ENCODE results near the gene RNF44. TPM values are rescaled to one million over a fixed set of nuclear protein-coding genes. Genes with fewer than 3 reads are reported as not detected.

The RNF44 gene
- total RNA-seq, 1 donor from 2014 or later, result 103 TPM

DNA sequence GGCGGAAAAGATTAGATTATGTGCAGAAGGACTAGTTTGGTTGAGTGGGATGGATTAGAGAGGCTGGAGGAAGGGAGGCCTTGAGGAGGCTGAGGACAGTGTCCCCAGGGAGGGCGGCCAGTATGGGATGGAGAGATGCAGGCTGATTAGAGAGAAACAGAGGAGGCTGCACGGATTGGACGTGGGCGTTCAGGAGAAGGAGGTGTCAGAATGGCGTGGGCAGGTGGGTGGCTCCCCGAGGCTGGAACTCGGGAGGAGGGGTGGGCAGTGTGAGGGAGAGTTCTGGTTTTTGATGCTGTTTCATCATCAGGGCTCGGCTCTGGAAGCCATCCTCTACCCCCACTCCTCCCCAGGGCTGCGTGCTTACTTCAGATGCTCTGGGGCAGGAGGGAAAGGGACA lies 25.0 kb upstream of the RNF44 start:
- H3K4me3 Mint-ChIP-seq (ENCODE audit: unreplicated experiment), result no peak overlapping the region
- H3K9me3 Mint-ChIP-seq (ENCODE audit: unreplicated experiment), result no peaks in the 10 kb centered on the region
- H3K36me3 Mint-ChIP-seq (ENCODE audit: low read depth, unreplicated experiment), result no peaks in the 10 kb centered on the region
- TF ChIP-seq, protein P1, sequence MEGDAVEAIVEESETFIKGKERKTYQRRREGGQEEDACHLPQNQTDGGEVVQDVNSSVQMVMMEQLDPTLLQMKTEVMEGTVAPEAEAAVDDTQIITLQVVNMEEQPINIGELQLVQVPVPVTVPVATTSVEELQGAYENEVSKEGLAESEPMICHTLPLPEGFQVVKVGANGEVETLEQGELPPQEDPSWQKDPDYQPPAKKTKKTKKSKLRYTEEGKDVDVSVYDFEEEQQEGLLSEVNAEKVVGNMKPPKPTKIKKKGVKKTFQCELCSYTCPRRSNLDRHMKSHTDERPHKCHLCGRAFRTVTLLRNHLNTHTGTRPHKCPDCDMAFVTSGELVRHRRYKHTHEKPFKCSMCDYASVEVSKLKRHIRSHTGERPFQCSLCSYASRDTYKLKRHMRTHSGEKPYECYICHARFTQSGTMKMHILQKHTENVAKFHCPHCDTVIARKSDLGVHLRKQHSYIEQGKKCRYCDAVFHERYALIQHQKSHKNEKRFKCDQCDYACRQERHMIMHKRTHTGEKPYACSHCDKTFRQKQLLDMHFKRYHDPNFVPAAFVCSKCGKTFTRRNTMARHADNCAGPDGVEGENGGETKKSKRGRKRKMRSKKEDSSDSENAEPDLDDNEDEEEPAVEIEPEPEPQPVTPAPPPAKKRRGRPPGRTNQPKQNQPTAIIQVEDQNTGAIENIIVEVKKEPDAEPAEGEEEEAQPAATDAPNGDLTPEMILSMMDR (IDR thresholded peaks at IDR 0.05; ENCODE audit: unreplicated experiment), result no peak
- H3K27ac Mint-ChIP-seq (ENCODE audit: unreplicated experiment), result no peak overlapping the region
- no peak for DNase-seq (ENCODE audit: low spot score)
- H3K4me1 Mint-ChIP-seq (ENCODE audit: unreplicated experiment), result no peaks in the 10 kb centered on the region
- H3K27me3 Mint-ChIP-seq (ENCODE audit: unreplicated experiment), result peaks cover 5% of the 10 kb centered on the region

DNA sequence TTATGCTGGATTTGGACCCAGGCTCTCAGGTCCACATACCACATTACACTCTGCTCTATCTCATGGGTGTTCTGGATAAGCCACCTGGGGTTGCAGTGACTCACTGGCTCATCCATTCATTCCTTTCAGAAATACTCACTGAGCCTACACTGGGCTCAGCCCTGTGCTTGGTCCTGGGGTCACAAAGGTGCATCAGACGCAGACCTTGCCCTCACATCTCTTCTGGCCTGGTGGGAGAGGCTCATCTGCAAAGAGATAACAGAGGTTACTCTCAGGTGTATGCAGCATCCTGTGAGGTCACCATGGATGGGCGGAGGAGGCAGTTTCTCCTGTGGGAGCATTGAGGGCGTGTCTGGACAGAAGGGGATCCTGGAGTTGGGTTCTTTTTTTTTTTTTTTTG lies 24.1 kb upstream of the RNF44 start:
- TF ChIP-seq, protein P1 (IDR thresholded peaks at IDR 0.05; ENCODE audit: unreplicated experiment), result no peak
- no peak overlapping the region for H3K4me3 Mint-ChIP-seq (ENCODE audit: unreplicated experiment)
- DNase-seq (ENCODE audit: low spot score), result no peak
- H3K9me3 Mint-ChIP-seq (ENCODE audit: unreplicated experiment), result no peaks in the 10 kb centered on the region
- no peaks in the 10 kb centered on the region for H3K36me3 Mint-ChIP-seq (ENCODE audit: low read depth, unreplicated experiment)
- no peak overlapping the region for H3K27ac Mint-ChIP-seq (ENCODE audit: unreplicated experiment)
- peaks cover 3% of the 10 kb centered on the region for H3K4me1 Mint-ChIP-seq (ENCODE audit: unreplicated experiment)
- peaks cover 5% of the 10 kb centered on the region for H3K27me3 Mint-ChIP-seq (ENCODE audit: unreplicated experiment)

DNA sequence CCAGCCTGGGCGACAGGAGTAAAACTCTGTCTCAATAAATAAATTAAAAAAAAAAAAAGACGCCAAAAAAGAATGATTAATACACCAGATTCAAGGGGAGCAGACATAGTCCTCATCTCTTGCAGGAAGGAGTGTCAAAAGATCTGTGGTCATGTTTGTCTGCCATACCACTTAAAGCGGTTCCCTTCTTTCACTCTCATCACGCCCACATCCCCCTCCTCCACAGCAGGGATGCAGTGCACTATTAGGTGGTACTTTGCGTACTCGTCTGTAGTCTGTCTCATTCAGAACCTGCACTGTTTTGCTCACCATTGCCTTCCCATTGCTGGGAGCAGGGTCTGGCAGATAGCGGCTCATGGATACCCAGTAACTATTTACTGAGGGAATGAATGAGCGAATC lies 23.2 kb upstream of the RNF44 start:
- Mint-ChIP-seq H3K9me3 (ENCODE audit: unreplicated experiment) (no peaks in the 10 kb centered on the region), H3K27me3 (ENCODE audit: unreplicated experiment) (peaks cover 5% of the 10 kb centered on the region), H3K27ac (ENCODE audit: unreplicated experiment) (no peak overlapping the region), H3K36me3 (ENCODE audit: low read depth, unreplicated experiment) (no peaks in the 10 kb centered on the region), H3K4me3 (ENCODE audit: unreplicated experiment) (no peak overlapping the region), H3K4me1 (ENCODE audit: unreplicated experiment) (peaks cover 3% of the 10 kb centered on the region)
- TF ChIP-seq, protein P1 (IDR thresholded peaks at IDR 0.05; ENCODE audit: unreplicated experiment), result no peak
- DNase-seq (ENCODE audit: low spot score), result no peak

DNA sequence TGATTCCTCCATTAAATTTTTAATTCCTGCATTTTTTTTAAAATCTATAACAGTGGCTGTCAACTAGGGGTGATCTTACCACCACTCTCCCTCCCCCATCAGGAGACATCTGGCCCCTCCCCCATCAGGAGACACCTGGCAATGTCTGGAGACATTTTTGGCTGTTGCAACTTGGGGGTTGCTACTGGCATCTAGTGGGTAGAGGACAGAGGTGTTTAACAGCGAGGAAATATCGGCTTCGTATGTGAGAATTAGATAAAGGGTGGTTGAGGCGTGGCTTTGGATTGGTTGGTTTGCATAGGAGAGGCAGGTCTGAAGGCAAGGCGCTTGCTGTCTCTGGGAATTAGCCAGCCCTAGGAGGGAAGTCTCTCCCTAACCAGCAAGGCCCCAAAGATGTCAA lies 22.5 kb upstream of the RNF44 start:
- no peak overlapping the region for H3K27ac Mint-ChIP-seq (ENCODE audit: unreplicated experiment)
- TF ChIP-seq, protein P1 (IDR thresholded peaks at IDR 0.05; ENCODE audit: unreplicated experiment), result no peak
- DNase-seq (ENCODE audit: low spot score), result no peak
- no peaks in the 10 kb centered on the region for H3K9me3 Mint-ChIP-seq (ENCODE audit: unreplicated experiment)
- H3K36me3 Mint-ChIP-seq (ENCODE audit: low read depth, unreplicated experiment), result no peaks in the 10 kb centered on the region
- H3K4me1 Mint-ChIP-seq (ENCODE audit: unreplicated experiment), result peaks cover 3% of the 10 kb centered on the region
- no peak overlapping the region for H3K4me3 Mint-ChIP-seq (ENCODE audit: unreplicated experiment)
- H3K27me3 Mint-ChIP-seq (ENCODE audit: unreplicated experiment), result peaks cover 5% of the 10 kb centered on the region

DNA sequence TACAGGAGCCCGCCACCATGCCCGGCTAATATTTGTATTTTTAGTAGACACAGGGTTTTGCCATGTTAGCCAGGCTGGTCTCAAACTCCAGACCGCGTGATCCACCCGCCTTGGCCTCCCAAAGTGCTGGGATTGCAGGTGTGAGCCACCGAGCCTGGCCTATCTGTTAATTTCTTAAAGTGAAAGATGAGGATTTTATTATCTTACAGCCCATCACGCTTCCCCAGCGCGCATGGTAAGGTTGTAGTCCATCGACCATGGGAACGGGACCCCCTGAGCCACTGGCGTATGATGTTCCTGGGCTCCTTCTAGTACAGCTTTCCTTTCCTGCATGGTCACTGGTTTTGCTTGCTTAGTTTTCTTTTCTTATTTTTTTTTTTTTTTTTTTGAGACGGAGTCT lies 20.6 kb upstream of the RNF44 start:
- Mint-ChIP-seq H3K27me3 (ENCODE audit: unreplicated experiment) (peaks cover 6% of the 10 kb centered on the region), H3K4me3 (ENCODE audit: unreplicated experiment) (no peak overlapping the region), H3K36me3 (ENCODE audit: low read depth, unreplicated experiment) (no peaks in the 10 kb centered on the region), H3K4me1 (ENCODE audit: unreplicated experiment) (peaks cover 3% of the 10 kb centered on the region), H3K27ac (ENCODE audit: unreplicated experiment) (no peak overlapping the region), H3K9me3 (ENCODE audit: unreplicated experiment) (no peaks in the 10 kb centered on the region)
- no peak for DNase-seq (ENCODE audit: low spot score)
- TF ChIP-seq, protein P1 (IDR thresholded peaks at IDR 0.05; ENCODE audit: unreplicated experiment), result no peak
